GM21529 (cell line): ENCODE data around the gene ELOVL2.
"Not testable (repeated sequence)": the region's sequence is repeated elsewhere in the genome, so short reads cannot be mapped to it uniquely, and the experiment has no call there.

ENCODE experiments used
- ATAC-seq: cut with Tn5 transposase; IDR thresholded peaks from one replicate; pipeline ENCODE4 v1.9.1; 2021; ENCODE audit not compliant: unreplicated experiment

Gene ELOVL2

GRCh38 chr6:10989587-10989986, 54.5 kb downstream of the ELOVL2 start:
- no peak for ATAC-seq

GRCh38 chr6:10984959-10985358, 59.1 kb downstream of the ELOVL2 start:
- not testable (repeated sequence) for ATAC-seq

GRCh38 chr6:10981409-10981808, 62.7 kb downstream of the ELOVL2 start:
- no peak for ATAC-seq

- no peak for ATAC-seq
These were observed 64.5 kb downstream of the ELOVL2 start for GRCh38 chr6:10979603-10980002.

GRCh38 chr6:10977231-10977968, 66.7 kb downstream of the ELOVL2 start:
- ATAC-seq: no peak

- ATAC-seq: no peak
These were observed 67.5 kb downstream of the ELOVL2 start for GRCh38 chr6:10976571-10976970.

GRCh38 chr6:10972196-10972595, 71.9 kb downstream of the ELOVL2 start:
- ATAC-seq: no peak

GRCh38 chr6:10970731-10971130, 73.4 kb downstream of the ELOVL2 start:
- ATAC-seq: no peak

GRCh38 chr6:10968776-10969175, 75.3 kb downstream of the ELOVL2 start:
- ATAC-seq: no peak

- ATAC-seq: peak; percentile 85
These were observed 79.4 kb downstream of the ELOVL2 start for GRCh38 chr6:10964684-10965083.

GRCh38 chr6:10963113-10963512, 81.0 kb downstream of the ELOVL2 start:
- no peak for ATAC-seq

GRCh38 chr6:10962673-10963072, 81.4 kb downstream of the ELOVL2 start:
- peak; percentile 50 for ATAC-seq

GRCh38 chr6:10961837-10962236, 82.3 kb downstream of the ELOVL2 start:
- ATAC-seq: no peak

- no peak for ATAC-seq
These were observed 83.9 kb downstream of the ELOVL2 start for GRCh38 chr6:10960171-10960570.

- no peak for ATAC-seq
These were observed 86.7 kb downstream of the ELOVL2 start for GRCh38 chr6:10957414-10957886.

GRCh38 chr6:10956776-10957175, 87.3 kb downstream of the ELOVL2 start:
- ATAC-seq: no peak

- ATAC-seq: peak; percentile 96
These were observed 89.5 kb downstream of the ELOVL2 start for GRCh38 chr6:10954590-10955010.

GRCh38 chr6:10951675-10952282, 92.3 kb downstream of the ELOVL2 start:
- no peak for ATAC-seq

- no peak for ATAC-seq
These were observed 94.3 kb downstream of the ELOVL2 start for GRCh38 chr6:10949579-10950490.

- no peak for ATAC-seq
These were observed 96.1 kb downstream of the ELOVL2 start for GRCh38 chr6:10947966-10948365.

GRCh38 chr6:10945845-10946244, 98.3 kb downstream of the ELOVL2 start:
- no peak for ATAC-seq
